GM12891 (cell line): ENCODE measurements around the gene ZFHX2.

ENCODE experiments used
- POLR2A ChIP-seq: IDR thresholded peaks from 2 replicates; pipeline ENCODE4 v1.6.1; 2011; ENCODE audit warnings: low read depth, low read length, control low read depth
- POLR2AphosphoS5 ChIP-seq: IDR thresholded peaks from 2 replicates; pipeline ENCODE4 v1.6.1; 2011; ENCODE audit warnings: low read depth, low read length, control low read depth
- SPI1 ChIP-seq: IDR thresholded peaks from 2 replicates; pipeline ENCODE4 v1.6.1; 2011; ENCODE audit warnings: low read depth, low read length, control low read depth
- TAF1 ChIP-seq: IDR thresholded peaks from 2 replicates; pipeline ENCODE4 v1.6.1; 2011; ENCODE audit warnings: low read depth, low read length, control low read depth

DNA sequence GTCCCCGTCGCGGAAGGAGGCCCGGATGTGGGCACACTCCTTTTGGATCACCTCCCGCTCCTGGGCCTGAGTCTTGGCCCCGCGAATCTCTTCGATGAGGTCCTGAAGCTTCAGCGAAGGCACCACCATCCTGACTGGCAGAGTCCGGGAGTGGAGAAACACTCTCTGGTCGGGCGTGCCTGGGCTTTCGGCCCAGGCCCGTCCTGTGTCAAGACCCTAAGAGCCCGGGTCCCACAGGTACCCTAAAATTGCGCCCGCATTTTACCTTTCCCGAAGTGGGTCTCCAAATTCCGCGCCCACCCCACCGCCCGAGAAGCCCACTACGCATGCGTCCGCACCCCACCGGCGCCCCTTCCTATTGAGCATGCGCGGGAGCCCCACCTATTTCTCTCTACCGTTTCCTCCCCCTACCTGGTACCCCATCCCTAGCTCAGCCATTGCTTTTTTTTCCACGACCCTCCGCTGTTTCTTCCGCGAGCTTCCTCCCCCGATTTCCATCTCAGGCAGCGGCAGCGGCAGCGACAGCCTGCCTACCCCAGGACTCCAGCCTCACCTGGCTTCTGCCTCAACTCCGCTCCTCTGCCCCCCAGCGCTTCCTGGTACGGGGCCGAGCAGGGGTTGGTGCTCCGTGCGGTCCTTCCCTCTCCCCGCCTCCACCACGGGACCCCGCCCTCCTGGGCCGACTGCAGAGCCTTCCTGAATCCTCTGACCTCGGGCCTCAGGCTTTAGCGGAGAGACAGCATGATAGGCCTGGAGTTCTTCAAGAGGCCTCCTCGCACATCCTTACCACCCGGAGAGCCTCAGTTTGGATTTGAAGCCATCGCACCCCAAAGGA lies 15.8 kb upstream of the ZFHX2 start, which contains the start of gene AP1G2:
- TF ChIP-seq POLR2A (peak; percentile 62; the same call in 1 of the 2 replicates), TAF1 (peak; percentile 68), POLR2AphosphoS5 (peak; percentile 91), SPI1 (0 out of 2 replicates have a peak, but pooled peaks have one; percentile 1)
